GM23338 (cell line): ENCODE measurements around the gene AKIRIN2.

ENCODE experiments used
- CTCF ChIP-seq, 2 experiments: fragments of 200-600 bp in 1 of 2; sonication (generic) in 1 of 2; conservative IDR thresholded peaks; 2 replicates each; pipeline versions ENCODE4 v1.5.1 to v1.6.1; 2016 to 2017; ENCODE audit warnings: antibody characterized with exemption in 2 of 2, low read depth in 2 of 2, mild to moderate bottlenecking in 2 of 2, moderate library complexity in 1 of 2
- EZH2 ChIP-seq: fragments of 200-600 bp; sonication (generic); IDR thresholded peaks from one replicate; pipeline ENCODE4 v1.8.0; 2017; ENCODE audit warnings: antibody characterized with exemption, mild to moderate bottlenecking, low read depth; ENCODE audit not compliant: unreplicated experiment

GRCh38 chr6:87672641-87673040 lies 29.4 kb downstream of the AKIRIN2 start:
- TF ChIP-seq CTCF (conservative IDR thresholded peaks at IDR 0.05; ENCODE audit: low read depth in 2 of 2) (no peak), EZH2 (no peak)
